ENCODE data around the gene C1QL4.
A peak's percentile ranks its signal among the peaks of the same experiment; 100 is the strongest.
"Not testable (repeated sequence)": the region's sequence is repeated elsewhere in the genome, so short reads cannot be mapped to it uniquely, and the experiment has no call there.

C1QL4 gene

GRCh38 chr12:49327368-49327767, 9.6 kb downstream of the C1QL4 start:
- no peak overlapping the region for H3K4me3 ChIP-seq (ENCODE audit: low read length)
- DNase-seq (ENCODE audit: low read depth): no peak
- TF ChIP-seq CTCF (conservative IDR thresholded peaks at IDR 0.05; ENCODE audit: low read depth, low read length): no peak

GRCh38 chr12:49325606-49326005, 11.4 kb downstream of the C1QL4 start:
- H3K4me3 ChIP-seq (ENCODE audit: low read length): no peak overlapping the region
- DNase-seq (ENCODE audit: low read depth): no peak
- TF ChIP-seq CTCF (conservative IDR thresholded peaks at IDR 0.05; ENCODE audit: low read depth, low read length): no peak

GRCh38 chr12:49323524-49324097, 13.4 kb downstream of the C1QL4 start:
- TF ChIP-seq CTCF (conservative IDR thresholded peaks at IDR 0.05; ENCODE audit: low read depth, low read length): no peak
- no peak for DNase-seq (ENCODE audit: low read depth)
- peak overlapping the region; percentile 88 for H3K4me3 ChIP-seq (ENCODE audit: low read length)

- peak; percentile 95 for DNase-seq (ENCODE audit: low read depth)
- TF ChIP-seq CTCF (conservative IDR thresholded peaks at IDR 0.05; ENCODE audit: low read depth, low read length): no peak
- H3K4me3 ChIP-seq (ENCODE audit: low read length): peak within 1 kb of the TSS; percentile 88
Observed at GRCh38 chr12:49322708-49323523, 14.1 kb downstream of the C1QL4 start, which contains the start of gene TROAP. TSS of gene TROAP (plus strand) at chr12:49323255. CDS start at chr12:49323609, 354 bp downstream.

- no peak for TF ChIP-seq CTCF (conservative IDR thresholded peaks at IDR 0.05; ENCODE audit: low read depth, low read length)
- no peak for DNase-seq (ENCODE audit: low read depth)
- H3K4me3 ChIP-seq (ENCODE audit: low read length): peak overlapping the region; percentile 88
Observed at GRCh38 chr12:49322367-49322707, 14.7 kb downstream of the C1QL4 start.

- not testable (repeated sequence) for H3K4me3 ChIP-seq (ENCODE audit: low read length); DNase-seq (ENCODE audit: low read depth)
Observed at GRCh38 chr12:49320411-49321103, 16.4 kb downstream of the C1QL4 start.

GRCh38 chr12:49317118-49317517, 19.9 kb downstream of the C1QL4 start:
- DNase-seq (ENCODE audit: low read depth); H3K4me3 ChIP-seq (ENCODE audit: low read length): not testable (repeated sequence)

- no peak for DNase-seq (ENCODE audit: low read depth)
- TF ChIP-seq CTCF (conservative IDR thresholded peaks at IDR 0.05; ENCODE audit: low read depth, low read length): no peak
- H3K4me3 ChIP-seq (ENCODE audit: low read length): no peak overlapping the region
Observed at GRCh38 chr12:49314811-49315210, 22.2 kb downstream of the C1QL4 start.

GRCh38 chr12:49310451-49311000, 26.5 kb downstream of the C1QL4 start:
- not testable (repeated sequence) for H3K4me3 ChIP-seq (ENCODE audit: low read length); DNase-seq (ENCODE audit: low read depth)

Measured in retinal pigment epithelial cell (primary cell).